ENCODE results near the gene NUP88.
A peak's percentile ranks its signal among the peaks of the same experiment; 100 is the strongest.

The NUP88 gene

GRCh38 chr17:5352681-5353289, 66.7 kb downstream of the NUP88 start:
- H3K27ac Mint-ChIP-seq: peak overlapping the region; percentile 69
- no peaks in the 10 kb centered on the region for H3K9me3 Mint-ChIP-seq
- no peak for ATAC-seq
- H3K4me3 Mint-ChIP-seq: no peak overlapping the region
- peaks cover 100% of the 10 kb centered on the region for H3K36me3 Mint-ChIP-seq
- DNase-seq (ENCODE audit: low spot score in 2 of 2): no peak
- H3K4me1 Mint-ChIP-seq: no peaks in the 10 kb centered on the region

GRCh38 chr17:5344914-5345313, 74.5 kb downstream of the NUP88 start:
- ATAC-seq (no peak), DNase-seq (ENCODE audit: low spot score in 2 of 2) (no peak)
- no peak overlapping the region for H3K4me3 Mint-ChIP-seq
- no peaks in the 10 kb centered on the region for H3K9me3 Mint-ChIP-seq
- H3K4me1 Mint-ChIP-seq: no peaks in the 10 kb centered on the region
- no peak overlapping the region for H3K27ac Mint-ChIP-seq
- H3K36me3 Mint-ChIP-seq: peaks cover 83% of the 10 kb centered on the region

Measured in stimulated activated effector memory CD8-positive, alpha-beta T cell treated with anti-CD3 and anti-CD28 coated beads, Interleukin-12 subunit alpha, Interleukin-12 subunit beta, amount 100 ng/mL, for 72 hours (primary cell).